ENCODE results near the gene IGFLR1.

DNA sequence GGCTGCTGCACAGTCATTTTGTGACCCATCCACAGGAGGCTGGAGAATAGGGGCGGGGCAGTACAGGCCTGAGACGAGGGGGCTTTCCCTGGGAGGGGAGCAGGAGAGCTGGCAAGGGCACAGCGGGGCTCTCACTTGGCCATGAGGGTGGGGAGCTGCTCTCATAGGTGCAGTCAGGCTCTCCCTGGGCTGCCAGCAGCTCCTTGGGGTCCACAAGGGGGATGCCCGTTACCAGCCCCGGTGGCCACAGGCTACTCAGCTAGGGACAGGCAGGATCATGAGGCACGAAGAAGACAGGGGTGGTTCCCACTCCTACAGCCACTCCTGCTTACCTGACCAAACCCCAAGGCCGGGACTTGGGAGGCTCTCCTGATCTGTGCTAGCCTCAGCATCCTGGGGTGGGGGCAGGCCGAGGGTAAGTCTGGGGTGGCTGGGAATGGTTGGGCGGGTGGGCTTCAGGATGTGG, 49.6 kb upstream of the IGFLR1 start:
- TF ChIP-seq, protein P1, sequence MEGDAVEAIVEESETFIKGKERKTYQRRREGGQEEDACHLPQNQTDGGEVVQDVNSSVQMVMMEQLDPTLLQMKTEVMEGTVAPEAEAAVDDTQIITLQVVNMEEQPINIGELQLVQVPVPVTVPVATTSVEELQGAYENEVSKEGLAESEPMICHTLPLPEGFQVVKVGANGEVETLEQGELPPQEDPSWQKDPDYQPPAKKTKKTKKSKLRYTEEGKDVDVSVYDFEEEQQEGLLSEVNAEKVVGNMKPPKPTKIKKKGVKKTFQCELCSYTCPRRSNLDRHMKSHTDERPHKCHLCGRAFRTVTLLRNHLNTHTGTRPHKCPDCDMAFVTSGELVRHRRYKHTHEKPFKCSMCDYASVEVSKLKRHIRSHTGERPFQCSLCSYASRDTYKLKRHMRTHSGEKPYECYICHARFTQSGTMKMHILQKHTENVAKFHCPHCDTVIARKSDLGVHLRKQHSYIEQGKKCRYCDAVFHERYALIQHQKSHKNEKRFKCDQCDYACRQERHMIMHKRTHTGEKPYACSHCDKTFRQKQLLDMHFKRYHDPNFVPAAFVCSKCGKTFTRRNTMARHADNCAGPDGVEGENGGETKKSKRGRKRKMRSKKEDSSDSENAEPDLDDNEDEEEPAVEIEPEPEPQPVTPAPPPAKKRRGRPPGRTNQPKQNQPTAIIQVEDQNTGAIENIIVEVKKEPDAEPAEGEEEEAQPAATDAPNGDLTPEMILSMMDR (conservative IDR thresholded peaks at IDR 0.05; ENCODE audit: low read depth, low read length), result no peak
- no peak for TF ChIP-seq EZH2 (IDR thresholded peaks at IDR 0.05; ENCODE audit: borderline replicate concordance, low read depth, low read length, poor library complexity, severe bottlenecking)
